IPS-20b (cell line): Measurements from ENCODE around the gene ARMC9.

ENCODE experiments used
- H3K27ac ChIP-seq: one replicate; pipeline ENCODE4 v1.5.1; 2013; ENCODE audit warnings: low read length
- H3K27me3 ChIP-seq: 2 replicates; pipeline ENCODE4 v1.6.1; 2013; ENCODE audit warnings: mild to moderate bottlenecking, low read length, inconsistent platforms; ENCODE audit not compliant: insufficient read depth
- H3K36me3 ChIP-seq: 2 replicates; pipeline ENCODE4 v1.6.1; 2013; ENCODE audit warnings: low read depth, mild to moderate bottlenecking, inconsistent platforms, low read length, moderate library complexity; ENCODE audit not compliant: insufficient read depth
- H3K4me1 ChIP-seq: 2 replicates; pipeline ENCODE4 v1.6.1; 2013; ENCODE audit warnings: mild to moderate bottlenecking, control low read depth, inconsistent platforms, low read length, moderate library complexity; ENCODE audit not compliant: insufficient read depth
- H3K4me3 ChIP-seq: 2 replicates; pipeline ENCODE4 v1.5.1; 2013; ENCODE audit warnings: mild to moderate bottlenecking, low read length, inconsistent platforms
- H3K9ac ChIP-seq: 2 replicates; pipeline ENCODE4 v1.6.1; 2013; ENCODE audit warnings: low read depth, mild to moderate bottlenecking, inconsistent platforms, low read length, moderate library complexity
- H3K9me3 ChIP-seq: 2 replicates; pipeline ENCODE4 v1.6.1; 2013; ENCODE audit warnings: mild to moderate bottlenecking, low read depth, low read length, inconsistent platforms; ENCODE audit not compliant: insufficient read depth

ARMC9 gene

DNA sequence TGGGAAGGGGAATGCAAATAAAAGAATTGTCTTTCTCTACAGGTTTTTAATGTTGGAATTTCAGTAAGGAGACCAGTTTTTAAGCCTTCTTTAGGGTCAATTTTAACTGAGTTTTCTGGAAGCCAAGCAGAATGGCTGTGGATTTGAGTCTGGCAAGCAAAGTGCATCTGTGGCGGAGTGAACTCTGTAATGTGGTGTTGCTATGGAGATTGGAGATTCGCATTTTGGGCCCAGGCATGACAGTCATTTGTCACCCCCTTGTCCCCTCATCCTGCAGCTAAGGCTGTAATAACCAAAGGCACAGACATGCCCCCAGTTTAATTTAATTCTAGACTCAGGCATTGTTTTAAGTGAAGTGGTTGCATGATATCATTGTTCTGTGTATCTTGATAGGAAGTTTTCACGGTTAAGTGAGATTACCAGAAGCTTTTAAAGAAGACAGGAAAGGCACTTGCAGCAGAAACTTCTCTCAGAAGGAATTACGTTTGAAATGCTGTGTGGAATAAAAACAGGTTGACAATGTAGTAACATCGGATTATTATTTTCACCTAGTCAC, 30.6 kb downstream of the ARMC9 start:
- Histone ChIP-seq H3K4me1 (peaks cover 13% of the 10 kb centered on the region), H3K9me3 (no peaks in the 10 kb centered on the region), H3K27me3 (no peaks in the 10 kb centered on the region), H3K27ac (no peak overlapping the region), H3K36me3 (peaks cover 15% of the 10 kb centered on the region), H3K4me3 (no peak overlapping the region), H3K9ac (no peak overlapping the region)

GRCh38 chr2:231235217-231235616, 36.8 kb downstream of the ARMC9 start:
- no peaks in the 10 kb centered on the region for H3K9me3 ChIP-seq
- no peak overlapping the region for H3K27ac ChIP-seq
- no peaks in the 10 kb centered on the region for H3K27me3 ChIP-seq
- no peak overlapping the region for H3K9ac ChIP-seq
- H3K36me3 ChIP-seq, result peaks cover 27% of the 10 kb centered on the region
- no peaks in the 10 kb centered on the region for H3K4me1 ChIP-seq
- no peak overlapping the region for H3K4me3 ChIP-seq

DNA sequence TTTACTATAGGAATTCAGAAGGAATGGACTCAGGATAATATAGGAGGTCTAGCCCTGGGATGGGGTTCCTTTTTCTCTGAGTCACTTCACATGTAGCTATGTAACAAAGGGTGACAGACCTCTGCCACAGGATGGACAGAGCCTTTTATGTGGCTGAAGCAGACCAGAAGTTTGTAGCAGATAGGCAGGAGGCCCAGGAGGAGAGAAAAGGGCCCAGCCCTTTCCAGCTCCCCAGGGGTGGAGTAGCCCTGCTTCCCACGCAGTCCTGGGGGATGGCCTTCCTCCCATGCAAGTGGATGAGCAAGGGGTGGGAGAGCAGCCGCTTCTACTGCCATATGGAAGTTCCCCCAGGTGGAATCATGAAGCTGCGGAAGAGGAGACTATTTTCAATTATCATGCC, 40.3 kb downstream of the ARMC9 start:
- no peaks in the 10 kb centered on the region for H3K27me3 ChIP-seq
- no peak overlapping the region for H3K9ac ChIP-seq
- no peak overlapping the region for H3K27ac ChIP-seq
- H3K9me3 ChIP-seq, result no peaks in the 10 kb centered on the region
- H3K4me3 ChIP-seq, result no peak overlapping the region
- peaks cover 46% of the 10 kb centered on the region for H3K36me3 ChIP-seq
- no peaks in the 10 kb centered on the region for H3K4me1 ChIP-seq

DNA sequence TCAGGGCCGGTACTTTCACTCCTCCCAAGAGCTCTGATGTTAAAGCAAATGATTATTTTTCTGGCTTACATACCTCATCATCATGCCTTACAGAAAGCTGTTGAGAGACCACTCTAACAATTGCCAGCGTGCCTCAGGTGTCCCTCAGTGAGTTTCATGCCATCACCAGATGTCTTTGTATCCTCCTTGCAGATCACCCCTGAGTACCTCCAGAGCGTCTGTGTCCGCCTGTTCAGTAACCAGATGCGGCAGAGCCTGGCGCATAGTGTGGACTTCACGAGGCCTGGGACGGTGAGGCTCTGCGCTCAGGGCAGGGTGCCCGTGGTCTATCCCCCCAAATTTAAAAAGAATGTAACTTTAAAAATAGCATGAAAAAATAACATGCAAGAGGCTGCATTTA, 41.3 kb downstream of the ARMC9 start:
- Histone ChIP-seq H3K9me3 (no peaks in the 10 kb centered on the region), H3K9ac (no peak overlapping the region), H3K4me3 (no peak overlapping the region), H3K27me3 (no peaks in the 10 kb centered on the region), H3K36me3 (peaks cover 46% of the 10 kb centered on the region), H3K27ac (no peak overlapping the region), H3K4me1 (no peaks in the 10 kb centered on the region)

GRCh38 chr2:231241755-231242507, 43.5 kb downstream of the ARMC9 start:
- no peaks in the 10 kb centered on the region for H3K9me3 ChIP-seq
- H3K36me3 ChIP-seq, result peaks cover 34% of the 10 kb centered on the region
- H3K4me1 ChIP-seq, result no peaks in the 10 kb centered on the region
- H3K4me3 ChIP-seq, result no peak overlapping the region
- no peaks in the 10 kb centered on the region for H3K27me3 ChIP-seq
- no peak overlapping the region for H3K9ac ChIP-seq
- no peak overlapping the region for H3K27ac ChIP-seq

GRCh38 chr2:231243866-231244265, 45.4 kb downstream of the ARMC9 start:
- no peak overlapping the region for H3K27ac ChIP-seq
- peaks cover 31% of the 10 kb centered on the region for H3K36me3 ChIP-seq
- H3K9me3 ChIP-seq, result no peaks in the 10 kb centered on the region
- no peaks in the 10 kb centered on the region for H3K4me1 ChIP-seq
- H3K27me3 ChIP-seq, result no peaks in the 10 kb centered on the region
- H3K9ac ChIP-seq, result no peak overlapping the region
- H3K4me3 ChIP-seq, result no peak overlapping the region

- no peak overlapping the region for H3K9ac ChIP-seq
- no peak overlapping the region for H3K27ac ChIP-seq
- H3K36me3 ChIP-seq, result peaks cover 29% of the 10 kb centered on the region
- no peak overlapping the region for H3K4me3 ChIP-seq
- H3K9me3 ChIP-seq, result no peaks in the 10 kb centered on the region
- H3K27me3 ChIP-seq, result no peaks in the 10 kb centered on the region
- H3K4me1 ChIP-seq, result no peaks in the 10 kb centered on the region
These were observed 46.2 kb downstream of the ARMC9 start for GRCh38 chr2:231244382-231245248.

DNA sequence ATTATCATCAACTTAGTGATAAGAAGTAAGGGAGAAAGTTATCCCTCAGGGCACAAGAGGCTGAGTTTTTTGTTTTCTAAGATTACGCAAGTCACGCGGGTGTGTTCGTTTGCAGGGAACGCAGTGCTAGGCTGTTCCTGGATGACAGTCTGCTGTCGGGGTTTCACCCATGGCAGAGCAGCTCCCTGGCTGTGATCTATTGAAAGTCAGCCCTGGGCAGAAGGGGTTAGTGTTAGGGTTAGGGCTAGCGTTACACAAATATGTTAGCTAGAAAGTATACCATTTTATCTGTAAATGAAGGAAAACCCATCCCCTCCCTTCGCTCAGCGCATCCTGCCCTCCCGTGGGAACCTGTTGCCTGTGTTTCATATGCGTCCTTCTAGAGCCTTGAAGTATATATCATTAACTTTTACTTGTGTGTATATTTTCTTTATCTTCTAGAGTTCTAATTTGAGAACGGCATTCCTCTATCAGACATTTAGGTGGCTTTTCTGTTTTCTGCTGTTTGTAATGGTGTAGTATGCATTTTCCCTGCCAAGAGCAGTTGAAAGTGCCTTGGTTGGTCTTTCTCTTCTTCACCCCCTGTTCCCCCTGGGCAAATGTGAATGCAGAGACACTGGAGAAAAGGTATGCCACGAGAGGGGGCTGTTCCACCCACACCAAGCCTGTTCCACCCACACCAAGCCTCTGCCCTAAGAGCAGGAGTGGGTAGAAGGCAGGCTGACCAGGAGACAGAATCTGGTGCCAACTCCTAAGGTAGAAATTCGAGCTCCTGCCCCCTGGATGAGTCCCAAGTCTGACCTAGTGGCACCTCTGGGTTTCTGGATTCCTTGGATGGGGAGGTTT, 47.0 kb downstream of the ARMC9 start:
- Histone ChIP-seq H3K9ac (no peak overlapping the region), H3K27me3 (no peaks in the 10 kb centered on the region), H3K36me3 (peaks cover 21% of the 10 kb centered on the region), H3K27ac (no peak overlapping the region), H3K4me3 (no peak overlapping the region), H3K4me1 (no peaks in the 10 kb centered on the region), H3K9me3 (no peaks in the 10 kb centered on the region)

- no peaks in the 10 kb centered on the region for H3K4me1 ChIP-seq
- H3K27ac ChIP-seq, result no peak overlapping the region
- H3K36me3 ChIP-seq, result peaks cover 17% of the 10 kb centered on the region
- no peaks in the 10 kb centered on the region for H3K9me3 ChIP-seq
- H3K27me3 ChIP-seq, result no peaks in the 10 kb centered on the region
- H3K9ac ChIP-seq, result no peak overlapping the region
- H3K4me3 ChIP-seq, result no peak overlapping the region
These were observed 47.9 kb downstream of the ARMC9 start for GRCh38 chr2:231246171-231246842.

GRCh38 chr2:231250146-231250545, 51.7 kb downstream of the ARMC9 start:
- Histone ChIP-seq H3K4me3 (no peak overlapping the region), H3K9ac (no peak overlapping the region), H3K27ac (no peak overlapping the region), H3K36me3 (peaks cover 15% of the 10 kb centered on the region; the same call in 1 of the 2 replicates), H3K4me1 (no peaks in the 10 kb centered on the region), H3K27me3 (no peaks in the 10 kb centered on the region), H3K9me3 (no peaks in the 10 kb centered on the region)

- Histone ChIP-seq H3K27me3 (no peaks in the 10 kb centered on the region), H3K36me3 (peaks cover 15% of the 10 kb centered on the region; the same call in 1 of the 2 replicates), H3K27ac (no peak overlapping the region), H3K4me3 (no peak overlapping the region), H3K9me3 (no peaks in the 10 kb centered on the region), H3K9ac (no peak overlapping the region), H3K4me1 (no peaks in the 10 kb centered on the region)
These were observed 52.3 kb downstream of the ARMC9 start for GRCh38 chr2:231250698-231251097.
